Measurements from ENCODE around the gene UBXN2A.

DNA sequence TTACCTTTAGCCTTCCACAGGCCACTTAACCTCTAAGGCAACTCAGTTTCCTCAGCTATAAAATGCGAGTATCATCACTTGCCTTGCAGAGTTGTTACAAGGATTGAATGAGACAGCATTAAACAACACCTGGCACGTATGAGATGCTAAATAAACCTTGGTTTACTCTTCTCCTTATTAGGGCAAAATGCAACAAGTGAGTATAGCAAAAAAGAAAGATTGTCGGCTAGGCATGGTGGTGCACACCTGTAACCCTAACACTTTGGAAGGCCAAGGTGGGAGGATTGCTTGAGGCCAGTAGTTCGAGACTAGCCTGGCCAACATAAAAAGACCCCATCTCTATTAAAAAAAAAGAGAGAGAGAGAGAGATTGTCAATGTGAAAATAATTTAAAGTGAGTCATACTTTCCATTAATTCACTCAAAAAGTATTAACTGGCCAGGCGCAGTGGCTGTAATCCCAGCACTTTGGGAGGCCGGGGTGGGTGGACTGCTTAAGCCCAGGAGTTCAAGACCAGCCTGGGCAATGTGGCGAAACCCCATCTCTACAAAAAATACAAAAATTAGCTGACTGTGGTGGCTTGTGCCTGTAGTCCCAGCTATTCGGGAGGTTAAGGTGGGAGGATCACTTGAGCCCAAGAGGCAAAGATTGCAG, 21.3 kb upstream of the UBXN2A start:
- TF ChIP-seq SP1 (IDR thresholded peaks at IDR 0.05; ENCODE audit: low read depth, low read length) (no peak), POLR2A (IDR thresholded peaks at IDR 0.05; ENCODE audit: control extremely low read depth in 1 of 2, low read depth in 2 of 2, low read length in 2 of 2) (no peak)
- TF ChIP-seq, protein P1, sequence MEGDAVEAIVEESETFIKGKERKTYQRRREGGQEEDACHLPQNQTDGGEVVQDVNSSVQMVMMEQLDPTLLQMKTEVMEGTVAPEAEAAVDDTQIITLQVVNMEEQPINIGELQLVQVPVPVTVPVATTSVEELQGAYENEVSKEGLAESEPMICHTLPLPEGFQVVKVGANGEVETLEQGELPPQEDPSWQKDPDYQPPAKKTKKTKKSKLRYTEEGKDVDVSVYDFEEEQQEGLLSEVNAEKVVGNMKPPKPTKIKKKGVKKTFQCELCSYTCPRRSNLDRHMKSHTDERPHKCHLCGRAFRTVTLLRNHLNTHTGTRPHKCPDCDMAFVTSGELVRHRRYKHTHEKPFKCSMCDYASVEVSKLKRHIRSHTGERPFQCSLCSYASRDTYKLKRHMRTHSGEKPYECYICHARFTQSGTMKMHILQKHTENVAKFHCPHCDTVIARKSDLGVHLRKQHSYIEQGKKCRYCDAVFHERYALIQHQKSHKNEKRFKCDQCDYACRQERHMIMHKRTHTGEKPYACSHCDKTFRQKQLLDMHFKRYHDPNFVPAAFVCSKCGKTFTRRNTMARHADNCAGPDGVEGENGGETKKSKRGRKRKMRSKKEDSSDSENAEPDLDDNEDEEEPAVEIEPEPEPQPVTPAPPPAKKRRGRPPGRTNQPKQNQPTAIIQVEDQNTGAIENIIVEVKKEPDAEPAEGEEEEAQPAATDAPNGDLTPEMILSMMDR (IDR thresholded peaks at IDR 0.05; ENCODE audit: control extremely low read depth in 1 of 3, insufficient read depth in 1 of 3, low read depth in 1 of 3, low read length in 3 of 3), result no peak

Data from H1 (cell line).